ENCODE measurements around the gene DAPK3.

Gene DAPK3

DNA sequence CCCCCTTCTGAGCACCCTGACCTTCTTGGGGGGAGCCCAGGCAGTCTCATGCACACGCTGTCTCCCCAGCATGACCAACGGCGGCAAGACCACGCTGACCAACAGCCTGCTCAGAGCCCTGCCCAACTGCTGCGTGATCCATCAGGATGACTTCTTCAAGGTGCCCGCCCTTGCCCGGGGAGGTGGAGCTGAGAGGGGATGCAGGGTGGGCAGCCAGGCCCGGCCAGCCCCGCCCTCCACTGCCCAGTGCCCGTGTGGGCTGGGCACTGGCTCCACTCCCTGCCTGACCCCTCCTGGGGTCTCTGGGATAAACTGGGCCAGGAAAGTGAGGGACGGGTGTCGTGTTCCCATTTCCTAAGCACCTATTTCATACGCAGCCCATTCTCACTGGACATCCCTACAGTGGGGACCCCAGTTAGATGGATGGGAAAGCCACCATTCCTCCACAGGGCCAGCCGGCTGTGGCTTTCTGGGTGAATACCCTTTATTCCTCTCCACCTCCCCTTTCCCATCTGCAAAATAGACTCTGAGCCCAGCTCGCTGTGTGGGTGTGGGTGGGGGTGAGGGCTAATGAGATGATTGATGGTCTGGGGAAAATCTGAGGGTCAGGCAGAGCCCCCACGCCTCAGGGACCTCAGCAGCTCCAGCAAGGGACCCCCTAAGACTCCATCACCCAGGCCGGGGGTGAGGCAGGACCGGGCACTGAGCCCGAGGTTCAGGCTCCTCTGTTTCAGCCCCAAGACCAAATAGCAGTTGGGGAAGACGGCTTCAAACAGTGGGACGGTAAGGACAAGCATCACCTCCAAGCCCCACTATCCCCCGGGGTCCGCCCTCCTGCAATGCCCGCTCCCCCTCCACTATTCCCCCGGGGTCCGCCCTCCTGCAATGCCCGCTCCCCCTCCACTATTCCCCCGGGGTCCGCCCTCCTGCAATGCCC lies 34.1 kb downstream of the DAPK3 start:
- DNase-seq, result no peak
- H3K27ac ChIP-seq (ENCODE audit: low read length), result no peak overlapping the region
- H3K9ac ChIP-seq (ENCODE audit: low read length), result no peak overlapping the region
- H4K20me1 ChIP-seq (ENCODE audit: insufficient read depth, low read length), result no peaks in the 10 kb centered on the region
- TF ChIP-seq EZH2phosphoT487 (IDR thresholded peaks at IDR 0.05; ENCODE audit: low read length) (no peak), EZH2 (optimal IDR thresholded peaks at IDR 0.05; ENCODE audit: low read depth, low read length) (no peak)
- TF ChIP-seq, protein P1, sequence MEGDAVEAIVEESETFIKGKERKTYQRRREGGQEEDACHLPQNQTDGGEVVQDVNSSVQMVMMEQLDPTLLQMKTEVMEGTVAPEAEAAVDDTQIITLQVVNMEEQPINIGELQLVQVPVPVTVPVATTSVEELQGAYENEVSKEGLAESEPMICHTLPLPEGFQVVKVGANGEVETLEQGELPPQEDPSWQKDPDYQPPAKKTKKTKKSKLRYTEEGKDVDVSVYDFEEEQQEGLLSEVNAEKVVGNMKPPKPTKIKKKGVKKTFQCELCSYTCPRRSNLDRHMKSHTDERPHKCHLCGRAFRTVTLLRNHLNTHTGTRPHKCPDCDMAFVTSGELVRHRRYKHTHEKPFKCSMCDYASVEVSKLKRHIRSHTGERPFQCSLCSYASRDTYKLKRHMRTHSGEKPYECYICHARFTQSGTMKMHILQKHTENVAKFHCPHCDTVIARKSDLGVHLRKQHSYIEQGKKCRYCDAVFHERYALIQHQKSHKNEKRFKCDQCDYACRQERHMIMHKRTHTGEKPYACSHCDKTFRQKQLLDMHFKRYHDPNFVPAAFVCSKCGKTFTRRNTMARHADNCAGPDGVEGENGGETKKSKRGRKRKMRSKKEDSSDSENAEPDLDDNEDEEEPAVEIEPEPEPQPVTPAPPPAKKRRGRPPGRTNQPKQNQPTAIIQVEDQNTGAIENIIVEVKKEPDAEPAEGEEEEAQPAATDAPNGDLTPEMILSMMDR (IDR thresholded peaks at IDR 0.05; ENCODE audit: low read length), result no peak
- H3K27me3 ChIP-seq (replicated peaks; ENCODE audit: insufficient read depth, low read length), result peaks cover 89% of the 10 kb centered on the region
- no peak overlapping the region for H2AFZ ChIP-seq (ENCODE audit: low read length)
- no peaks in the 10 kb centered on the region for H3K4me1 ChIP-seq (ENCODE audit: low read length)
- H3F3A ChIP-seq (ENCODE audit: insufficient read depth, low read length), result no peaks in the 10 kb centered on the region
- no peaks in the 10 kb centered on the region for H3K9me2 ChIP-seq (replicated peaks; ENCODE audit: insufficient read depth, low read length)
- H3K4me2 ChIP-seq (ENCODE audit: low read depth, low read length), result no peak overlapping the region
- H3K79me2 ChIP-seq (ENCODE audit: low read length), result no peaks in the 10 kb centered on the region
- no peaks in the 10 kb centered on the region for H3K9me3 ChIP-seq (replicated peaks; ENCODE audit: insufficient read depth, low read length)
- no peaks in the 10 kb centered on the region for H3K36me3 ChIP-seq (replicated peaks; ENCODE audit: insufficient read depth, low read length)
- no peak overlapping the region for H3K4me3 ChIP-seq (ENCODE audit: low read length)

DNA sequence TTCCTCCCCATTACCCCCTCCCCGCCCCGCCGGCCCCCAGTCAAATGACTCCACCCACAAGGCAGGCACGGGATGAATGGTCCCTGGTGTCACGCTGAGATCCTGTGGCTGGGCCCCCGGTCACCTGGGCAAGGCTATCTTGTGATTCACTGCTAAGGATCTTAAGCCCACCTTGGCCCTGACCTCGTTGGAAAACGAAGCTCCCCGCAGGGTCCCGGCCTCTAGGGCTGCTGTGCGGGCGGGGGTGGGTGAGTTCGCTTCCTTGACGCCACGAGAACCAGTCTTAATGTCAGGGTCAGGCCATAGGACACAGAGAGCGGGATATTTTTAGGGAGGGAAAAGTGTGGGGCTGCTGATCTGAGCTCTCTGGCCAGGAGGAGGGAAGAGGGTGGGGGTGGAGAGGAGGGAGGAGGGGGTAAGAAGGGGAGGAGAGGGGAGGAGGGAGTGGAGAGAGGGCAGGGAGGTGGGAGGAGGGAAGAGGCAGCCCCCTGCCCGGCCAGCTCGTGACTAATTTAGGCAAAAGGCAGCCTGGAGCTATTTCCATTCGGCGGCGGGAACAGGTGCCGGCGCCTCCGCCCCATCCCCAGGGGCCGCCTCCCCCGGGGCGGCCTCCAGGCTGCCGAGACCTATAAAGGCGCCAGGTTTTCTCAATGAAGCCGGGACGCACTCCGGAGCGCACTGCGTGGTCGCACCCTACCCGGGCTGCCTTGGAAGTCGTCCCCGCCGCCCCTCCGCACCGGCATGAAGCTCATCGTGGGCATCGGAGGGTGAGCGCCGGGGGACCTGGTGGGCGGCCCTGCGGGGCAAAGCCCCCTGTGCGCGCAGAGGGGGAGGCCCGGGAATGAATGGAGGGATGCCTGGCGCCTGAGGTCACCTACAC lies 37.7 kb downstream of the DAPK3 start, which contains the start of gene NMRK2:
TSS of gene NMRK2 (plus strand) at position 139 of the 880 bp plus-strand sequence. CDS start at position 742, 603 bp downstream.
- H3K9me3 ChIP-seq (replicated peaks; ENCODE audit: insufficient read depth, low read length), result no peaks in the 10 kb centered on the region
- H4K20me1 ChIP-seq (ENCODE audit: insufficient read depth, low read length), result no peaks in the 10 kb centered on the region
- H3K27me3 ChIP-seq (replicated peaks; ENCODE audit: insufficient read depth, low read length), result peaks cover 88% of the 10 kb centered on the region
- DNase-seq, result no peak
- no peak for TF ChIP-seq EZH2 (optimal IDR thresholded peaks at IDR 0.05; ENCODE audit: low read depth, low read length)
- H3K79me2 ChIP-seq (ENCODE audit: low read length), result no peaks in the 10 kb centered on the region
- H3K4me1 ChIP-seq (ENCODE audit: low read length), result no peaks in the 10 kb centered on the region
- H2AFZ ChIP-seq (ENCODE audit: low read length), result no peak within 1 kb of the TSS
- H3K9ac ChIP-seq (ENCODE audit: low read length), result no peak within 1 kb of the TSS
- no peaks in the 10 kb centered on the region for H3F3A ChIP-seq (ENCODE audit: insufficient read depth, low read length)
- H3K4me2 ChIP-seq (ENCODE audit: low read depth, low read length), result no peak within 1 kb of the TSS
- no peak within 1 kb of the TSS for H3K27ac ChIP-seq (ENCODE audit: low read length)
- no peaks in the 10 kb centered on the region for H3K9me2 ChIP-seq (replicated peaks; ENCODE audit: insufficient read depth, low read length)
- H3K36me3 ChIP-seq (replicated peaks; ENCODE audit: insufficient read depth, low read length), result no peaks in the 10 kb centered on the region
- H3K4me3 ChIP-seq (ENCODE audit: low read length), result no peak within 1 kb of the TSS

DNA sequence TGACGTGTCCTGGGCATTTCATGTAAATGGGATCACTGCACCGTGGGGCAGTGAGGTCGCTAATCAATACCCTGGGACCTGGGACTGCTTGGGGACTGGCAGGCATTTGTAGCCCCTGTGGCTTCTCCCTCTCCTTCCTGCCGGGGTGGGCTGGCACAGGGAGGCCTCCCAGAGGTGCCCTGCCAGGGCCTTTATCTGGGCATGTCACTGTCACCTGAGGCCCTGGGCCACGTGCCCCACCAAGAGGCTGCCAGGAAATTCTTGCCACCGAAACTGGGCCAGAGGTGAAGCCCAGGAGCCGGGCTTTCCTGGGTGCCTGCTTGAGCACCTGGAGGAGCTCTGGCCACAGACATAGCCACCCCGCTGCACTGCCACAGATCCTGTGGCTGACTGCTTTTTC lies 39.9 kb downstream of the DAPK3 start:
- TF ChIP-seq, protein P1 (IDR thresholded peaks at IDR 0.05; ENCODE audit: low read length), result no peak
- no peak for TF ChIP-seq EZH2 (optimal IDR thresholded peaks at IDR 0.05; ENCODE audit: low read depth, low read length)
- TF ChIP-seq EZH2phosphoT487 (IDR thresholded peaks at IDR 0.05; ENCODE audit: low read length), result no peak
- no peak overlapping the region for H3K27ac ChIP-seq (ENCODE audit: low read length)
- DNase-seq, result no peak
- H3K36me3 ChIP-seq (replicated peaks; ENCODE audit: insufficient read depth, low read length), result no peaks in the 10 kb centered on the region
- H3K79me2 ChIP-seq (ENCODE audit: low read length), result no peaks in the 10 kb centered on the region
- no peak overlapping the region for H2AFZ ChIP-seq (ENCODE audit: low read length)
- no peaks in the 10 kb centered on the region for H3K4me1 ChIP-seq (ENCODE audit: low read length)
- no peak overlapping the region for H3K4me2 ChIP-seq (ENCODE audit: low read depth, low read length)
- H3K9me2 ChIP-seq (replicated peaks; ENCODE audit: insufficient read depth, low read length), result no peaks in the 10 kb centered on the region
- H3K9me3 ChIP-seq (replicated peaks; ENCODE audit: insufficient read depth, low read length), result no peaks in the 10 kb centered on the region
- H3F3A ChIP-seq (ENCODE audit: insufficient read depth, low read length), result no peaks in the 10 kb centered on the region
- H4K20me1 ChIP-seq (ENCODE audit: insufficient read depth, low read length), result no peaks in the 10 kb centered on the region
- no peak overlapping the region for H3K4me3 ChIP-seq (ENCODE audit: low read length)
- H3K9ac ChIP-seq (ENCODE audit: low read length), result no peak overlapping the region
- H3K27me3 ChIP-seq (replicated peaks; ENCODE audit: insufficient read depth, low read length), result peaks cover 94% of the 10 kb centered on the region
